Right lobe of liver (tissue), 4 donors: Measurements from ENCODE around the gene VPS4A.

ENCODE experiments used
- CTCF ChIP-seq, 4 donors: fragments of 200-600 bp in 3 of 4; fragments of 450-650 bp in 1 of 4; IDR thresholded peaks; one replicate each; pipeline versions ENCODE4 v1.5.1 to v1.8.0; 2016 to 2022; ENCODE audit warnings: antibody characterized with exemption in 4 of 4, mild to moderate bottlenecking in 2 of 4
- POLR2A ChIP-seq: fragments of 450-650 bp; IDR thresholded peaks from one replicate; pipeline ENCODE4 v1.6.1; 2017; ENCODE audit warnings: antibody characterized with exemption, mild to moderate bottlenecking
- donor health status: DM: no; HTN: no; CAD: no.
- donor health status: DM: no; HTN: no; CAD: no.
- donor health status: DM: no; HTN: yes; CAD: no.

GRCh38 chr16:69340095-69340644, 29.0 kb downstream of the VPS4A start:
- TF ChIP-seq CTCF (IDR thresholded peaks at IDR 0.05) (no peak), POLR2A (no peak)
